ENCODE measurements around the gene EXOC3L4. TPM values are rescaled to one million over a fixed set of nuclear protein-coding genes. Genes with fewer than 3 reads are reported as not detected.

Gene EXOC3L4
- total and polyA plus RNA-seq, 9 of the 15 experiments (the other 6 are each of a cell fraction or from before 2014, with no cell fraction given), result 0.10 to 6.7 (median 0.98) TPM; not detected in 1

- TF ChIP-seq BRCA1 (IDR thresholded peaks at IDR 0.05) (no peak), BRCA1 (CRISPR knock-in tag; IDR thresholded peaks at IDR 0.05) (no peak)
These were observed 9.2 kb downstream of the EXOC3L4 start (continued) for GRCh38 chr14:103103461-103104388.

GRCh38 chr14:103104389-103104653, 9.8 kb downstream of the EXOC3L4 start:
- Histone ChIP-seq H3K9me3 (replicated peaks; ENCODE audit: control insufficient read depth, insufficient read depth, low read depth, low read length) (no peaks in the 10 kb centered on the region), H3K27ac (ENCODE audit: extremely low read depth, low read depth, low read length) (no peak overlapping the region), H3K9ac (ENCODE audit: insufficient read depth in 1 of 2, low read depth in 2 of 2, low read length in 2 of 2) (no peak overlapping the region), H3K9me1 (ENCODE audit: control insufficient read depth, insufficient read depth, low read length) (no peaks in the 10 kb centered on the region), H3K4me2 (ENCODE audit: insufficient read depth, low read length) (no peak overlapping the region), H3K27me3 (ENCODE audit: control insufficient read depth in 2 of 2, insufficient read depth in 2 of 2, low read length in 2 of 2) (no peaks in the 10 kb centered on the region), H2AFZ (ENCODE audit: low read depth, low read length) (no peak overlapping the region), H3K79me2 (ENCODE audit: control insufficient read depth, insufficient read depth, low read length) (peaks cover 11% of the 10 kb centered on the region; the same call in 2 of the 3 replicates), H3K4me3 (no peak overlapping the region), H4K20me1 (replicated peaks; ENCODE audit: control insufficient read depth, insufficient read depth, low read length) (no peaks in the 10 kb centered on the region), H3K36me3 (ENCODE audit: control insufficient read depth, insufficient read depth, low read length) (peaks cover 6% of the 10 kb centered on the region; the same call in 1 of the 3 replicates), H3K4me1 (replicated peaks in 1 of 2; ENCODE audit: control insufficient read depth in 2 of 2, insufficient read depth in 2 of 2, low read length in 2 of 2) (peaks cover 34 to 89% of the 10 kb centered on the region in 2 experiments)
- no TSS peak for BruUV-seq (replicated peaks)
- in situ Hi-C loops (cut with MboI) (loop anchor here (10.0 kb wide), 1 partner anchor 190 kb away; no protein-coding TSS in a partner anchor), intact Hi-C loops (cut with micrococcal nuclease) (loop anchor here (2.0 kb wide), 2 partner anchors 36 to 188 kb away; no protein-coding TSS in a partner anchor)
- FAIRE-seq (no peak), DNase-seq (ENCODE audit: extremely low read depth in 1 of 4, low spot score in 3 of 4) (no peak), ATAC-seq (no peak)
- TF ChIP-seq TRIM25 (IDR thresholded peaks at IDR 0.05; ENCODE audit: borderline replicate concordance), result no peak
- TF ChIP-seq CXXC5 (CRISPR knock-in tag; IDR thresholded peaks at IDR 0.05), result no peak
- WGBS (ENCODE audit: insufficient coverage, low coverage, missing lambda C conversion rate), result 10% methylated on average over 2 of the region's 20 CpGs
- POLR2A ChIA-PET, result interaction anchor here (0.5 to 1.8 kb wide), 8 partner anchors 8 to 656 kb away, joined by 3 to 11 read pairs (median 4); partner anchors contain the start of gene EIF5
- CTCF ChIA-PET (ENCODE audit: low intra/inter-chr PET ratio), result interaction anchor here (1.1 to 2.9 kb wide), 4 partner anchors 37 to 190 kb away, joined by 3 to 10 read pairs (median 8); no protein-coding TSS in a partner anchor
